GM19372 (cell line): ENCODE data around the gene CDH6.
"Not testable (repeated sequence)": the region's sequence is repeated elsewhere in the genome, so short reads cannot be mapped to it uniquely, and the experiment has no call there.

Experiments
- ATAC-seq: cut with Tn5 transposase; IDR thresholded peaks from one replicate; pipeline ENCODE4 v1.9.1; 2021; ENCODE audit warnings: mild to moderate bottlenecking, low read depth, moderate library complexity; ENCODE audit not compliant: unreplicated experiment

The CDH6 gene

GRCh38 chr5:31319335-31319734, 125.8 kb downstream of the CDH6 start:
- no peak for ATAC-seq

GRCh38 chr5:31322946-31323345, 129.5 kb downstream of the CDH6 start:
- ATAC-seq = no peak

GRCh38 chr5:31324842-31325241, 131.4 kb downstream of the CDH6 start:
- ATAC-seq = no peak

- ATAC-seq = no peak
Observed at GRCh38 chr5:31328040-31328733, 134.7 kb downstream of the CDH6 start.

GRCh38 chr5:31329715-31330114, 136.2 kb downstream of the CDH6 start:
- no peak for ATAC-seq

GRCh38 chr5:31332160-31332559, 138.7 kb downstream of the CDH6 start:
- no peak for ATAC-seq

- ATAC-seq = no peak
Observed at GRCh38 chr5:31333475-31333874, 140.0 kb downstream of the CDH6 start.

- ATAC-seq = no peak
Observed at GRCh38 chr5:31334061-31334860, 140.8 kb downstream of the CDH6 start.

- ATAC-seq = no peak
Observed at GRCh38 chr5:31335456-31335855, 142.0 kb downstream of the CDH6 start.

GRCh38 chr5:31343946-31344345, 150.5 kb downstream of the CDH6 start:
- ATAC-seq = no peak

- ATAC-seq = no peak
Observed at GRCh38 chr5:31346896-31347551, 153.5 kb downstream of the CDH6 start.

- no peak for ATAC-seq
Observed at GRCh38 chr5:31347552-31347905, 154.0 kb downstream of the CDH6 start.

GRCh38 chr5:31350395-31350794, 156.9 kb downstream of the CDH6 start:
- no peak for ATAC-seq

- no peak for ATAC-seq
Observed at GRCh38 chr5:31355337-31355736, 161.9 kb downstream of the CDH6 start.

GRCh38 chr5:31357038-31357437, 163.6 kb downstream of the CDH6 start:
- no peak for ATAC-seq

- no peak for ATAC-seq
Observed at GRCh38 chr5:31359839-31360238, 166.4 kb downstream of the CDH6 start.

GRCh38 chr5:31361234-31361633, 167.7 kb downstream of the CDH6 start:
- no peak for ATAC-seq

GRCh38 chr5:31361704-31362528, 168.4 kb downstream of the CDH6 start:
- not testable (repeated sequence) for ATAC-seq

- ATAC-seq = no peak
Observed at GRCh38 chr5:31362529-31362900, 169.0 kb downstream of the CDH6 start.

GRCh38 chr5:31362931-31363568, 169.6 kb downstream of the CDH6 start:
- ATAC-seq = no peak
